ENCODE measurements around the gene CCDC198.
A peak's percentile ranks its signal among the peaks of the same experiment; 100 is the strongest.

Gene CCDC198

DNA sequence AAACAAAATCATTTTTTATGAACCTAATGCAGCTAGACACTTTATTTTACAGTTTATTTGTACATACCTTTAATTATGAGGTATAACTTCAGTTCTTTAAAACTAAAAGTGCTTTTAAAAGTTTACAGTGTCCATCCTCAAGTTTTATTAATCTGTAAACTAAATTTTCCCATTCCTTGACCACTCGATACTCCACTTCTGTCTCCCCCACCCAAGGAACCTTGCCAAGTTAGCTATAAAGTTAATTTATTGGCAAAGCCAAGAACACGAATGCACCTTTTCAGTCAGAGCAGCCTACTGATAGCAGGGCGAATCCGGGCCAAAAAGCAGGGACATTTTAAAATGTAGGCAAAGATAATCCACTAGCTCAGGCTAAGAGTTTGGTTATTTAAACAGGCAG, 73.6 kb downstream of the CCDC198 start:
- Histone ChIP-seq H3K9me3 (ENCODE audit: control insufficient read depth, insufficient read depth, low read depth, low read length) (no peaks in the 10 kb centered on the region), H3K4me1 (ENCODE audit: control insufficient read depth, insufficient read depth, low read length) (peaks cover 14% of the 10 kb centered on the region), H3K36me3 (ENCODE audit: control insufficient read depth in 2 of 2, insufficient read depth in 1 of 2, low read length in 2 of 2) (no peaks in the 10 kb centered on the region), H3K4me3 (ENCODE audit: low read depth, low read length) (no peak overlapping the region), H3K27ac (ENCODE audit: extremely low read depth, low read depth, low read length) (no peak overlapping the region)
- no peak for TF ChIP-seq GFI1B (tag by site-specific recombination; IDR thresholded peaks at IDR 0.05)
- TF ChIP-seq, protein P1, sequence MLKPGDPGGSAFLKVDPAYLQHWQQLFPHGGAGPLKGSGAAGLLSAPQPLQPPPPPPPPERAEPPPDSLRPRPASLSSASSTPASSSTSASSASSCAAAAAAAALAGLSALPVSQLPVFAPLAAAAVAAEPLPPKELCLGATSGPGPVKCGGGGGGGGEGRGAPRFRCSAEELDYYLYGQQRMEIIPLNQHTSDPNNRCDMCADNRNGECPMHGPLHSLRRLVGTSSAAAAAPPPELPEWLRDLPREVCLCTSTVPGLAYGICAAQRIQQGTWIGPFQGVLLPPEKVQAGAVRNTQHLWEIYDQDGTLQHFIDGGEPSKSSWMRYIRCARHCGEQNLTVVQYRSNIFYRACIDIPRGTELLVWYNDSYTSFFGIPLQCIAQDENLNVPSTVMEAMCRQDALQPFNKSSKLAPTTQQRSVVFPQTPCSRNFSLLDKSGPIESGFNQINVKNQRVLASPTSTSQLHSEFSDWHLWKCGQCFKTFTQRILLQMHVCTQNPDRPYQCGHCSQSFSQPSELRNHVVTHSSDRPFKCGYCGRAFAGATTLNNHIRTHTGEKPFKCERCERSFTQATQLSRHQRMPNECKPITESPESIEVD (tag by site-specific recombination; IDR thresholded peaks at IDR 0.05), result peak; percentile 80
- TF ChIP-seq ZNF558 (tag by site-specific recombination; IDR thresholded peaks at IDR 0.05), result no peak
- TF ChIP-seq SCRT2 (tag by site-specific recombination; IDR thresholded peaks at IDR 0.05), result no peak
- peak; percentile 35; the same call in 1 of the 2 replicates for TF ChIP-seq ZXDB (tag by site-specific recombination; IDR thresholded peaks at IDR 0.05)
- TF ChIP-seq ZNF121 (tag by site-specific recombination; IDR thresholded peaks at IDR 0.05), result no peak
- TF ChIP-seq YY1 (tag by site-specific recombination; IDR thresholded peaks at IDR 0.05), result no peak
- no peak for TF ChIP-seq ZNF146 (tag by site-specific recombination; IDR thresholded peaks at IDR 0.05)
- no peak for TF ChIP-seq ZSCAN30 (tag by site-specific recombination; IDR thresholded peaks at IDR 0.05)
- TF ChIP-seq FEZF1 (tag by site-specific recombination; IDR thresholded peaks at IDR 0.05), result peak; percentile 60
- TF ChIP-seq, protein P2, sequence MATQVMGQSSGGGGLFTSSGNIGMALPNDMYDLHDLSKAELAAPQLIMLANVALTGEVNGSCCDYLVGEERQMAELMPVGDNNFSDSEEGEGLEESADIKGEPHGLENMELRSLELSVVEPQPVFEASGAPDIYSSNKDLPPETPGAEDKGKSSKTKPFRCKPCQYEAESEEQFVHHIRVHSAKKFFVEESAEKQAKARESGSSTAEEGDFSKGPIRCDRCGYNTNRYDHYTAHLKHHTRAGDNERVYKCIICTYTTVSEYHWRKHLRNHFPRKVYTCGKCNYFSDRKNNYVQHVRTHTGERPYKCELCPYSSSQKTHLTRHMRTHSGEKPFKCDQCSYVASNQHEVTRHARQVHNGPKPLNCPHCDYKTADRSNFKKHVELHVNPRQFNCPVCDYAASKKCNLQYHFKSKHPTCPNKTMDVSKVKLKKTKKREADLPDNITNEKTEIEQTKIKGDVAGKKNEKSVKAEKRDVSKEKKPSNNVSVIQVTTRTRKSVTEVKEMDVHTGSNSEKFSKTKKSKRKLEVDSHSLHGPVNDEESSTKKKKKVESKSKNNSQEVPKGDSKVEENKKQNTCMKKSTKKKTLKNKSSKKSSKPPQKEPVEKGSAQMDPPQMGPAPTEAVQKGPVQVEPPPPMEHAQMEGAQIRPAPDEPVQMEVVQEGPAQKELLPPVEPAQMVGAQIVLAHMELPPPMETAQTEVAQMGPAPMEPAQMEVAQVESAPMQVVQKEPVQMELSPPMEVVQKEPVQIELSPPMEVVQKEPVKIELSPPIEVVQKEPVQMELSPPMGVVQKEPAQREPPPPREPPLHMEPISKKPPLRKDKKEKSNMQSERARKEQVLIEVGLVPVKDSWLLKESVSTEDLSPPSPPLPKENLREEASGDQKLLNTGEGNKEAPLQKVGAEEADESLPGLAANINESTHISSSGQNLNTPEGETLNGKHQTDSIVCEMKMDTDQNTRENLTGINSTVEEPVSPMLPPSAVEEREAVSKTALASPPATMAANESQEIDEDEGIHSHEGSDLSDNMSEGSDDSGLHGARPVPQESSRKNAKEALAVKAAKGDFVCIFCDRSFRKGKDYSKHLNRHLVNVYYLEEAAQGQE (tag by site-specific recombination; IDR thresholded peaks at IDR 0.05), result no peak
- ChIA-PET POLR2A (no interaction called here), CTCF (no interaction called here)
